ENCODE results near the gene AAK1.

AAK1 gene

GRCh38 chr2:69641887-69642708 lies 1.4 kb downstream of the AAK1 start:
- Histone ChIP-seq H3K9ac (ENCODE audit: low read depth in 1 of 2, low read length in 2 of 2) (peak overlapping the region; percentile 88), H3K4me1 (ENCODE audit: control insufficient read depth in 2 of 2, insufficient read depth in 2 of 2, low read length in 2 of 2) (peaks cover 11 to 14% of the 10 kb centered on the region in 2 donors), H3K9me3 (ENCODE audit: control insufficient read depth in 2 of 2, low read length in 2 of 2) (no peaks in the 10 kb centered on the region), H3K27me3 (ENCODE audit: control insufficient read depth in 2 of 2, insufficient read depth in 2 of 2, low read length in 2 of 2) (no peaks in the 10 kb centered on the region), H3K4me3 (ENCODE audit: low read length in 2 of 2) (peak overlapping the region; percentile 96 to 97), H3K36me3 (ENCODE audit: control insufficient read depth in 2 of 2, insufficient read depth in 2 of 2, low read length in 2 of 2) (no peaks in the 10 kb centered on the region), H3K27ac (ENCODE audit: low read depth in 2 of 2, low read length in 2 of 2) (no peak overlapping the region)

GRCh38 chr2:69641471-69641870 lies 2.1 kb downstream of the AAK1 start:
- peak overlapping the region; percentile 13 to 88 for H3K9ac ChIP-seq (ENCODE audit: low read depth in 1 of 2, low read length in 2 of 2)
- no peaks in the 10 kb centered on the region for H3K9me3 ChIP-seq (ENCODE audit: control insufficient read depth in 2 of 2, low read length in 2 of 2)
- no peaks in the 10 kb centered on the region for H3K36me3 ChIP-seq (ENCODE audit: control insufficient read depth in 2 of 2, insufficient read depth in 2 of 2, low read length in 2 of 2)
- H3K27ac ChIP-seq (ENCODE audit: low read depth in 2 of 2, low read length in 2 of 2) = no peak overlapping the region
- peak overlapping the region; percentile 96 to 97 for H3K4me3 ChIP-seq (ENCODE audit: low read length in 2 of 2)
- H3K4me1 ChIP-seq (ENCODE audit: control insufficient read depth in 2 of 2, insufficient read depth in 2 of 2, low read length in 2 of 2) = peaks cover 11 to 14% of the 10 kb centered on the region in 2 donors
- no peaks in the 10 kb centered on the region for H3K27me3 ChIP-seq (ENCODE audit: control insufficient read depth in 2 of 2, insufficient read depth in 2 of 2, low read length in 2 of 2)

- Histone ChIP-seq H3K27me3 (ENCODE audit: control insufficient read depth in 2 of 2, insufficient read depth in 2 of 2, low read length in 2 of 2) (no peaks in the 10 kb centered on the region), H3K27ac (ENCODE audit: low read depth in 2 of 2, low read length in 2 of 2) (no peak overlapping the region), H3K4me1 (ENCODE audit: control insufficient read depth in 2 of 2, insufficient read depth in 2 of 2, low read length in 2 of 2) (peaks cover 6 to 10% of the 10 kb centered on the region in 2 donors), H3K9me3 (ENCODE audit: control insufficient read depth in 2 of 2, low read length in 2 of 2) (no peaks in the 10 kb centered on the region), H3K36me3 (ENCODE audit: control insufficient read depth in 2 of 2, insufficient read depth in 2 of 2, low read length in 2 of 2) (no peaks in the 10 kb centered on the region), H3K4me3 (ENCODE audit: low read length in 2 of 2) (no peak overlapping the region), H3K9ac (ENCODE audit: low read depth in 1 of 2, low read length in 2 of 2) (no peak overlapping the region)
Measured at GRCh38 chr2:69639266-69639665, 4.3 kb downstream of the AAK1 start.

- Histone ChIP-seq H3K36me3 (ENCODE audit: control insufficient read depth in 2 of 2, insufficient read depth in 2 of 2, low read length in 2 of 2) (no peaks in the 10 kb centered on the region), H3K27ac (ENCODE audit: low read depth in 2 of 2, low read length in 2 of 2) (no peak overlapping the region), H3K9me3 (ENCODE audit: control insufficient read depth in 2 of 2, low read length in 2 of 2) (no peaks in the 10 kb centered on the region), H3K9ac (ENCODE audit: low read depth in 1 of 2, low read length in 2 of 2) (no peak overlapping the region), H3K27me3 (ENCODE audit: control insufficient read depth in 2 of 2, insufficient read depth in 2 of 2, low read length in 2 of 2) (no peaks in the 10 kb centered on the region), H3K4me1 (ENCODE audit: control insufficient read depth in 2 of 2, insufficient read depth in 2 of 2, low read length in 2 of 2) (peaks cover 6 to 10% of the 10 kb centered on the region in 2 donors), H3K4me3 (ENCODE audit: low read length in 2 of 2) (no peak overlapping the region)
Measured at GRCh38 chr2:69638630-69639029, 4.9 kb downstream of the AAK1 start.

- Histone ChIP-seq H3K27me3 (ENCODE audit: control insufficient read depth in 2 of 2, insufficient read depth in 2 of 2, low read length in 2 of 2) (no peaks in the 10 kb centered on the region), H3K9ac (ENCODE audit: low read depth in 1 of 2, low read length in 2 of 2) (no peak overlapping the region), H3K36me3 (ENCODE audit: control insufficient read depth in 2 of 2, insufficient read depth in 2 of 2, low read length in 2 of 2) (no peaks in the 10 kb centered on the region), H3K27ac (ENCODE audit: low read depth in 2 of 2, low read length in 2 of 2) (no peak overlapping the region), H3K4me1 (ENCODE audit: control insufficient read depth in 2 of 2, insufficient read depth in 2 of 2, low read length in 2 of 2) (peaks cover 6 to 10% of the 10 kb centered on the region in 2 donors), H3K9me3 (ENCODE audit: control insufficient read depth in 2 of 2, low read length in 2 of 2) (no peaks in the 10 kb centered on the region), H3K4me3 (ENCODE audit: low read length in 2 of 2) (no peak overlapping the region)
Measured at GRCh38 chr2:69637923-69638322, 5.6 kb downstream of the AAK1 start.

- peaks cover 3 to 4% of the 10 kb centered on the region in 2 donors for H3K4me1 ChIP-seq (ENCODE audit: control insufficient read depth in 2 of 2, insufficient read depth in 2 of 2, low read length in 2 of 2)
Measured at GRCh38 chr2:69636395-69636794, 7.1 kb downstream of the AAK1 start.

GRCh38 chr2:69635432-69635831 lies 8.1 kb downstream of the AAK1 start:
- H3K9me3 ChIP-seq (ENCODE audit: control insufficient read depth in 2 of 2, low read length in 2 of 2) = no peaks in the 10 kb centered on the region
- no peak overlapping the region for H3K4me3 ChIP-seq (ENCODE audit: low read length in 2 of 2)
- H3K27me3 ChIP-seq (ENCODE audit: control insufficient read depth in 2 of 2, insufficient read depth in 2 of 2, low read length in 2 of 2) = no peaks in the 10 kb centered on the region
- no peak overlapping the region for H3K27ac ChIP-seq (ENCODE audit: low read depth in 2 of 2, low read length in 2 of 2)
- H3K9ac ChIP-seq (ENCODE audit: low read depth in 1 of 2, low read length in 2 of 2) = no peak overlapping the region
- H3K36me3 ChIP-seq (ENCODE audit: control insufficient read depth in 2 of 2, insufficient read depth in 2 of 2, low read length in 2 of 2) = no peaks in the 10 kb centered on the region
- H3K4me1 ChIP-seq (ENCODE audit: control insufficient read depth in 2 of 2, insufficient read depth in 2 of 2, low read length in 2 of 2) = peaks cover 3 to 4% of the 10 kb centered on the region in 2 donors

More at GRCh38 chr2:69636395-69636794, 7.1 kb downstream of the AAK1 start:
- H3K27ac ChIP-seq (ENCODE audit: low read depth in 2 of 2, low read length in 2 of 2) = no peak overlapping the region
- H3K27me3 ChIP-seq (ENCODE audit: control insufficient read depth in 2 of 2, insufficient read depth in 2 of 2, low read length in 2 of 2) = no peaks in the 10 kb centered on the region
- no peaks in the 10 kb centered on the region for H3K36me3 ChIP-seq (ENCODE audit: control insufficient read depth in 2 of 2, insufficient read depth in 2 of 2, low read length in 2 of 2)
- H3K9ac ChIP-seq (ENCODE audit: low read depth in 1 of 2, low read length in 2 of 2) = no peak overlapping the region
- H3K9me3 ChIP-seq (ENCODE audit: control insufficient read depth in 2 of 2, low read length in 2 of 2) = no peaks in the 10 kb centered on the region
- H3K4me3 ChIP-seq (ENCODE audit: low read length in 2 of 2) = no peak overlapping the region

- H3K4me3 ChIP-seq (ENCODE audit: low read length in 2 of 2) = no peak overlapping the region
- no peaks in the 10 kb centered on the region for H3K9me3 ChIP-seq (ENCODE audit: control insufficient read depth in 2 of 2, low read length in 2 of 2)
- no peaks in the 10 kb centered on the region for H3K36me3 ChIP-seq (ENCODE audit: control insufficient read depth in 2 of 2, insufficient read depth in 2 of 2, low read length in 2 of 2)
- no peak overlapping the region for H3K27ac ChIP-seq (ENCODE audit: low read depth in 2 of 2, low read length in 2 of 2)
- H3K27me3 ChIP-seq (ENCODE audit: control insufficient read depth in 2 of 2, insufficient read depth in 2 of 2, low read length in 2 of 2) = no peaks in the 10 kb centered on the region
- H3K4me1 ChIP-seq (ENCODE audit: control insufficient read depth in 2 of 2, insufficient read depth in 2 of 2, low read length in 2 of 2) = peaks cover 0 to 4% of the 10 kb centered on the region in 2 donors
- H3K9ac ChIP-seq (ENCODE audit: low read depth in 1 of 2, low read length in 2 of 2) = no peak overlapping the region
Measured at GRCh38 chr2:69634196-69634821, 9.2 kb downstream of the AAK1 start.

GRCh38 chr2:69631402-69631801 lies 12.1 kb downstream of the AAK1 start:
- Histone ChIP-seq H3K9ac (ENCODE audit: low read depth in 1 of 2, low read length in 2 of 2) (no peak overlapping the region), H3K27me3 (ENCODE audit: control insufficient read depth in 2 of 2, insufficient read depth in 2 of 2, low read length in 2 of 2) (no peaks in the 10 kb centered on the region), H3K9me3 (ENCODE audit: control insufficient read depth in 2 of 2, low read length in 2 of 2) (no peaks in the 10 kb centered on the region), H3K4me3 (ENCODE audit: low read length in 2 of 2) (no peak overlapping the region), H3K27ac (ENCODE audit: low read depth in 2 of 2, low read length in 2 of 2) (no peak overlapping the region), H3K4me1 (ENCODE audit: control insufficient read depth in 2 of 2, insufficient read depth in 2 of 2, low read length in 2 of 2) (peaks cover 0 to 4% of the 10 kb centered on the region in 2 donors), H3K36me3 (ENCODE audit: control insufficient read depth in 2 of 2, insufficient read depth in 2 of 2, low read length in 2 of 2) (no peaks in the 10 kb centered on the region)

GRCh38 chr2:69629921-69630608 lies 13.5 kb downstream of the AAK1 start:
- H3K27ac ChIP-seq (ENCODE audit: low read depth in 2 of 2, low read length in 2 of 2) = no peak overlapping the region
- no peaks in the 10 kb centered on the region for H3K36me3 ChIP-seq (ENCODE audit: control insufficient read depth in 2 of 2, insufficient read depth in 2 of 2, low read length in 2 of 2)
- no peak overlapping the region for H3K4me3 ChIP-seq (ENCODE audit: low read length in 2 of 2)

More at GRCh38 chr2:69629921-69630608, 13.5 kb downstream of the AAK1 start:
- H3K4me1 ChIP-seq (ENCODE audit: control insufficient read depth in 2 of 2, insufficient read depth in 2 of 2, low read length in 2 of 2) = peaks cover 2 to 8% of the 10 kb centered on the region in 2 donors
- H3K27me3 ChIP-seq (ENCODE audit: control insufficient read depth in 2 of 2, insufficient read depth in 2 of 2, low read length in 2 of 2) = no peaks in the 10 kb centered on the region
- H3K9ac ChIP-seq (ENCODE audit: low read depth in 1 of 2, low read length in 2 of 2) = no peak overlapping the region
- no peaks in the 10 kb centered on the region for H3K9me3 ChIP-seq (ENCODE audit: control insufficient read depth in 2 of 2, low read length in 2 of 2)

Measured in mucosa of rectum (tissue), 2 donors.